Loucy (cell line): ENCODE measurements around the gene CIDEA.

Source experiments
- EZH2phosphoT487 ChIP-seq: fragments of 200-600 bp; IDR thresholded peaks from 2 replicates; pipeline ENCODE4 v1.6.1; 2018; ENCODE audit warnings: antibody characterized with exemption, mild to moderate bottlenecking, moderate library complexity, borderline replicate concordance
- TF ChIP-seq, protein P1 (sequence below): fragments of 200-600 bp; sonication (generic); conservative IDR thresholded peaks from 2 replicates; pipeline ENCODE4 v1.5.1; 2014; ENCODE audit warnings: mild to moderate bottlenecking, antibody characterized with exemption, low read length

GRCh38 chr18:12251311-12251710 lies 2.9 kb upstream of the CIDEA start:
- TF ChIP-seq, protein P1, sequence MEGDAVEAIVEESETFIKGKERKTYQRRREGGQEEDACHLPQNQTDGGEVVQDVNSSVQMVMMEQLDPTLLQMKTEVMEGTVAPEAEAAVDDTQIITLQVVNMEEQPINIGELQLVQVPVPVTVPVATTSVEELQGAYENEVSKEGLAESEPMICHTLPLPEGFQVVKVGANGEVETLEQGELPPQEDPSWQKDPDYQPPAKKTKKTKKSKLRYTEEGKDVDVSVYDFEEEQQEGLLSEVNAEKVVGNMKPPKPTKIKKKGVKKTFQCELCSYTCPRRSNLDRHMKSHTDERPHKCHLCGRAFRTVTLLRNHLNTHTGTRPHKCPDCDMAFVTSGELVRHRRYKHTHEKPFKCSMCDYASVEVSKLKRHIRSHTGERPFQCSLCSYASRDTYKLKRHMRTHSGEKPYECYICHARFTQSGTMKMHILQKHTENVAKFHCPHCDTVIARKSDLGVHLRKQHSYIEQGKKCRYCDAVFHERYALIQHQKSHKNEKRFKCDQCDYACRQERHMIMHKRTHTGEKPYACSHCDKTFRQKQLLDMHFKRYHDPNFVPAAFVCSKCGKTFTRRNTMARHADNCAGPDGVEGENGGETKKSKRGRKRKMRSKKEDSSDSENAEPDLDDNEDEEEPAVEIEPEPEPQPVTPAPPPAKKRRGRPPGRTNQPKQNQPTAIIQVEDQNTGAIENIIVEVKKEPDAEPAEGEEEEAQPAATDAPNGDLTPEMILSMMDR: no peak
- TF ChIP-seq EZH2phosphoT487: no peak
